ENCODE results near the gene APOC4.

DNA sequence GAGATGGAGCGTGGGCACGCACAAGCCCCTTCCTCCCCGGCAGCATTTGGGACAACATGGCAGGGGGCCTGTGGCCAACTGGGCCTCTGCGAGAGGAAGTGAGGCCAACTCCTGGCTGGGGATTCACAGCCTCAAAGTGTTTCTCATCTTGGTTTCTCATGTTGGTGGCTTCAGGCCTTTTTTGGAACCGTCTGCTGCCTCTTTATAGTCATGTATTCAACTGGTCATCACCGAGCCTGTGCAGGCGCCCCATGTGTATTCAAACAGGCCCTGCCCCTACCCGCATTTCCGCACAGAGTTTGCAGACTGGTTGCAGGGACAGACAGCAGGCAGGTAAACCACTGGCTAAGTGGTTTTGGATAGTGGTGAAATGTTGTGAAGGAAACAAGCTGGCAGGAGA lies 42.0 kb downstream of the APOC4 start:
- TF ChIP-seq, protein P1, sequence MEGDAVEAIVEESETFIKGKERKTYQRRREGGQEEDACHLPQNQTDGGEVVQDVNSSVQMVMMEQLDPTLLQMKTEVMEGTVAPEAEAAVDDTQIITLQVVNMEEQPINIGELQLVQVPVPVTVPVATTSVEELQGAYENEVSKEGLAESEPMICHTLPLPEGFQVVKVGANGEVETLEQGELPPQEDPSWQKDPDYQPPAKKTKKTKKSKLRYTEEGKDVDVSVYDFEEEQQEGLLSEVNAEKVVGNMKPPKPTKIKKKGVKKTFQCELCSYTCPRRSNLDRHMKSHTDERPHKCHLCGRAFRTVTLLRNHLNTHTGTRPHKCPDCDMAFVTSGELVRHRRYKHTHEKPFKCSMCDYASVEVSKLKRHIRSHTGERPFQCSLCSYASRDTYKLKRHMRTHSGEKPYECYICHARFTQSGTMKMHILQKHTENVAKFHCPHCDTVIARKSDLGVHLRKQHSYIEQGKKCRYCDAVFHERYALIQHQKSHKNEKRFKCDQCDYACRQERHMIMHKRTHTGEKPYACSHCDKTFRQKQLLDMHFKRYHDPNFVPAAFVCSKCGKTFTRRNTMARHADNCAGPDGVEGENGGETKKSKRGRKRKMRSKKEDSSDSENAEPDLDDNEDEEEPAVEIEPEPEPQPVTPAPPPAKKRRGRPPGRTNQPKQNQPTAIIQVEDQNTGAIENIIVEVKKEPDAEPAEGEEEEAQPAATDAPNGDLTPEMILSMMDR (IDR thresholded peaks at IDR 0.05): no peak
- TF ChIP-seq POLR2A (IDR thresholded peaks at IDR 0.05): no peak
